GM18507 (cell line): Measurements from ENCODE around the gene TSR2.

Experiments used
- DNase-seq: peaks from one replicate; pipeline ENCODE4 v3.0.0; 2011; ENCODE audit warnings: low read depth; ENCODE audit not compliant: insufficient read length; ENCODE audit errors: extremely low spot score
- FAIRE-seq: peaks from 2 replicates; lab custom pipeline; 2011; peaks lifted over from hg19 to GRCh38; lab: Jason Lieb, UNC

TSR2 gene, protein sequence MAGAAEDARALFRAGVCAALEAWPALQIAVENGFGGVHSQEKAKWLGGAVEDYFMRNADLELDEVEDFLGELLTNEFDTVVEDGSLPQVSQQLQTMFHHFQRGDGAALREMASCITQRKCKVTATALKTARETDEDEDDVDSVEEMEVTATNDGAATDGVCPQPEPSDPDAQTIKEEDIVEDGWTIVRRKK

GRCh38 chrX:54439960-54440871, at the start of gene TSR2:
TSR2 (plus strand) TSS chrX:54440404; CDS start chrX:54440422, 18 bp downstream.
- DNase-seq (peak; percentile 57), FAIRE-seq (peak; percentile 99)

DNA sequence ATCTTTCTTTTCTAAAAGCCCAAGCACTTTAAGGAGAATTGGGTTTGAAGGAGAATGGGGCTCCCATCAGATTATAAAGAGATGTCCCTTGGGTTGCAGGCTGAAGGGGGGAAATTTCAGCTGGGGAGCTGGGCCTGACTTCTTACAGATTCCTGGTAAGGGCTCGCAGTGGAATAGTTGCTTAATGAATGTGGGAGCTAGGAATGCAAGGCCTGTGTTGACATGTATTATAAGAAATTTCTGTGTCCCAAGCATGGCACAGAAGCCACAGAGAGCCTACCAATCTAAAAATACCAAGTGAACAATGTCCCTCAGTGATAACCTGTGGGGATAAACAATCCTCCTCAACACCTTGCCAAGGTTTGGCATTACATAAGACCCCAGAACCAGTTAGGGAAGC, 43.1 kb upstream of the TSR2 start:
- DNase-seq: no peak
- FAIRE-seq: no peak

GRCh38 chrX:54407266-54407665, 32.9 kb upstream of the TSR2 start:
- FAIRE-seq: no peak
- DNase-seq: no peak

DNA sequence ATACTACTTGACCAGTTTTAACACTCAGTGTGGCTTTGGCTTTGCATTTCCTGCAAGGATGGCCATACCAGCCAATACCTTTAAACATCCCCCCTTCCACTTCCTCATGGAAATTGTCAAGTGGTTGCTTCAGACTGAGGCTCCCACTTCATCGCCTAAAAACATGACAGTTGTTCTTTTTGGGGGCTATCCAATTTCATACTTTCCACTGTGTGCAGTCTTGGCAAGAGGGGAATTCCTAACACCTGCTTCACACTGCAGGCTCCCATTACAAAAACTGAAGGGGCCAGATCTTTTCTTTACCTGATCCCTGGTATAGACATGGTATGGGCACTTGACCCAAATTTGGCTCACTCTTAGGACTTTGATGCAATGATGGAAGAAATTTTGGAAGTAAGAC, 28.5 kb upstream of the TSR2 start:
- DNase-seq (no peak), FAIRE-seq (no peak)

DNA sequence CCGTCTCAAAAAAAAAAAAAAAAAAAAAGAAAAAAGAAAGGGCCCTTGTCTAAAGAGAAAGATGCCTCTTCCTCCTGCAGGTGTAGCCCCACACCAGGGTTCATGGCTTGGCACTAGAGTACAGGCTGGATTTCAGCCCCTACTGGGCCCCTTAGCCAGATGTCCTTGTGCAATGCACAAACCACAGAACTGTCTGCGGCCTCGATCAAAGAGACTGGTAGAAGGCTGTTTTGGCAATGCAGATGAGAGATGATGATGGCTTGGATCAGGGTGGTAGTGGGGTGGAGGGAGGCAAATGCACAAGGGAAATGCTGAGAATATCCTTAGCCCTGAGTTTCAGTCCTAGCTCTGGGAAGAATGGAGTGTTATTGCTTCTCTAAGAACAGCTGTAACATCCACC, 26.5 kb upstream of the TSR2 start:
- no peak for DNase-seq
- FAIRE-seq: no peak

- FAIRE-seq (no peak), DNase-seq (no peak)
These were observed 24.5 kb upstream of the TSR2 start for GRCh38 chrX:54415534-54416350.

- no peak for FAIRE-seq
- DNase-seq: no peak
These were observed 23.2 kb upstream of the TSR2 start for GRCh38 chrX:54416965-54417364.

DNA sequence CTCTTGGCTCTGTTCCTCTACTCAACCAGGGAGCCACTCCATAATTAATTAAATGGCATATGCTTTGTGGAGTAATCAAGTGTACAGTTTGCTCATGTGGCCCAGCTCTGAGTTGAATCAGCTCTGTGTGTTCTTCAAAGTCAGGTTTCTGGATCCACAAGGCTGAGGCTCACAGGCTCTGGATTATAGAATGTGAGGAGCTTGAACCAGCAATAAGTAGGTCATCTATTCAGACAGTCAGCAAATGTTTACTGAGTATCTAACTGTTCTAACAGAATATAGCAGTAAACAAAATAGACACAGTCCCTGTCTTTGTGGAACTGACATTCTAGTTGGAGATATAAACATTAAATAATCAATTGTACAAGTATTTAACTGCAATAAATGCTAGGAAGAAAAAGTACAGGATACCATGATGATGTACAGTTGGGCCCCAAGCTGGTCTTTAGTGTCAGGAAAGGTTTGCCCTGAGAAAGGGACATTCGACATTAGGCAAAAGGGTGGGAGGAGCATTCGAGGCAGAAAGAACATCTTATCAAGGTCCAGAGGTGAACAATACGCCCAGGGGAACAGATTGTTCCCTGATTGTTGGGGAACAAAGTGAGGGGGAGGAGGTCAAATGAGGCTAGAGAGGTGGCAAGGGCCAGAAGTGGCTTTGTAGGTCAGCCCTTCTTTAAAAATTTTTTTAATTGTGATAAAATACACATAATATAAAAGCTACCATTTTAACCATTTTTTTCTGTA, 20.5 kb upstream of the TSR2 start:
- DNase-seq: no peak
- no peak for FAIRE-seq

- FAIRE-seq (no peak), DNase-seq (no peak)
These were observed 18.0 kb upstream of the TSR2 start for GRCh38 chrX:54422168-54422567.

- FAIRE-seq (no peak), DNase-seq (no peak)
These were observed 16.9 kb upstream of the TSR2 start for GRCh38 chrX:54423161-54423888.

DNA sequence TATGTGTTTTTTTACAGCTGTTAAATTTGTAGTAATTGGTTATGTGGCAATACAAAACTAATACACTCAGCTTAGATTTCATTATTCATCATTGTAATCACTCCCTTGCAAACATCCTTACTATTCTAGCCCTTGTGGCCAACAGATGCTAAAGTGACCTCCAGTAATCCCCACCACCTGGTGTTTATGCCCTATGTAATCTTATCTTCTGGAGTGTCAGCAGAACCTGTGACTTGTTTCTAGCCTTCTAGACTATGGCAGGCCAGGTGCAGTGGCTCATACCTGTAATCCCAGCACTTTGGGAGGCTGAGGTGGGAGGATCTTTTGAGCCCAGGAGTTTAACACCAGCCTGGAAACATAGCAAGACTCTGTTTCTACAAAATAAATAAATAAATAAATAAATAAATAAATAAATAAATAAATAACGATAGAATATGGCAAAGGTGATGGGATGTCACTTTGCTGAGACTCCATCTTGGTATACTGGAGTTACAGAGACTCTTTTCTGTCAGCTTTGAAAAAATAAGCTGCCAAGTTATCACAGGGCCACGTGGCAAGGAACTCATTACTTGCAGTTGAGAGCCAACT, 12.3 kb upstream of the TSR2 start:
- FAIRE-seq (no peak), DNase-seq (no peak)

GRCh38 chrX:54430519-54430918, 9.7 kb upstream of the TSR2 start:
- FAIRE-seq (no peak), DNase-seq (no peak)

DNA sequence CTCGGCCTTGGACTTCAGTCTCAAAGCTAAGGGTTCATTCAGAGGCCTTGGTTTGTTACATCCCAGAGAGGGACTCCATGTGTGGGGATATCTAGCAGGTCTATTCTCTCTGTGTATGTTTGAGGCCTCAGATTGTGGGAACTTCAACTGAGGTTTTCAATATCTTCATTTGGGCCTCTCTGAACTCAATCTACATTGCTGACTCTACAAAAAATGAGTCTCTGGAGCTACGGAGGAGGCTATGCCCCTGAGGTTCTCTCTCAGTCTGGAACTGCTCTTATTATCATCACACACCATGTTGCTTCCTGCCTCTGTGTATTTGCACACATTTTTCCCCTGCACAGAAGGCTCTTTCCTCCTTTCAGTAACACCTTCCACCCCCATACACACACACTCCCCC, 5.1 kb upstream of the TSR2 start:
- DNase-seq (no peak), FAIRE-seq (no peak)

DNA sequence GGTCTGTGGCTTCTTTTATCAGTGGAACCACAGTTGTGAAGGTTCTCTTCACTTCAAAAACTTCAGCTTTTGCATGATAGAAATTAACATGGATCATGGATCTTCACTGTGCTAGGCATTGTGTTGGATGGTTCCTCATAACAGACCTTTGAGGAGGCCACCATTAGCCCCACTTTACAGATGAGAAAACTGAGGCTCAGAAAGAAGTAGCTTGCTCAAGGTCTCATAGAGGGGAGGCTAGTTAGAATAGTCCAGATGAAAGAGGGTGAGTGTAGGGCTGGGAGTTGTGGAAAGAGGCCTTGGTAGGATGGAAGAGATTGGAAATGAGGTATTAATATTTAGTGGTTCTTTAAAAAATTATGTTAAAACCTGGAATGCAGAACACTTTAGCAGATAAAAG, 2.6 kb downstream of the TSR2 start:
- FAIRE-seq: no peak
- DNase-seq: no peak

GRCh38 chrX:54444752-54445151, 4.5 kb downstream of the TSR2 start:
- FAIRE-seq (no peak), DNase-seq (no peak)

GRCh38 chrX:54446084-54446483, 5.9 kb downstream of the TSR2 start:
- no peak for FAIRE-seq
- DNase-seq: no peak

DNA sequence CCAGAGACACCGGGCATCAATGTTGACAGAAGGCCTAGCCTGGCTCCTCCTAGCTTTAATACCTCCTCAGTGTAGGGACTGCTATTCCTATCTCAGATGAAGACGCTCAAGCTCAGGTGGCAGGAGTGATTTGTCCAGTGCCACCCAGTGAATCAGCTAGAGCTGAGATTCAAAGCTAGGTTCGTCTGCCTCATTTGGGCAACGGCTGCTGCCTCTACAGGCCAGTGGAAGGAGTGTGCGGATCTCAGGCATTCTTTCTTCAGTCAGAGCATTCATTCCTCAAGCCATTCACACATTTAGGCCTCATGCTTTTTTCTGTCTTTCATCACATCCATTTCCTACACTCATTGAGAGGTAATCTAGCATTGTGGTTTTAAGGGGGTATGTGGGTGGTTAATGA, 7.3 kb downstream of the TSR2 start:
- FAIRE-seq: no peak

DNA sequence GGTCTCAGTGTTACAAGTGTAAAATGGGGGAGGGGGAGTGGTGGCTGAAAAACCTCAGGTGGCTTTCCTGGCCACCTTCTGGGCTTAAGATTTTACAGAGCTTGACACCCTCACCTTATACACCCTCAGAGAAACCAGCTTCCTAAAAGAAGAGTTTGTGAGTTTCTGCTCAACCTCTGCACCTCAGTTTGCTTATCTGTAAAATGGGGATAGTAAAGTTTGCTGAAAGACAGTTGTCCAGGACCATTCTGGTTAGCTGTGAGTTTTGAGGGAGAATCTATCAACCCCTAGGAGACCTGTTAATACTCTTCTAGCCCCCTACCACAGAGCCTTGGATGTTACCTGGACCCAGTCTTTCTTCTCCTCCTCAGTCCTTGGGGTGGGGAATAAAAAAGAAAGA, 9.7 kb downstream of the TSR2 start:
- no peak for DNase-seq
- FAIRE-seq: no peak

More for the DNA sequence above, 7.3 kb downstream of the TSR2 start:
- DNase-seq: no peak

GRCh38 chrX:54452920-54453319, 12.7 kb downstream of the TSR2 start:
- no peak for FAIRE-seq
- DNase-seq: no peak
